Measurements from ENCODE around the gene RNF103. TPM values are rescaled to one million over a fixed set of nuclear protein-coding genes. Genes with fewer than 3 reads are reported as not detected.

The RNF103 gene
- total and polyA plus RNA-seq, 2 of the 13 experiments (the other 11 are each of a cell fraction or from before 2014, with no cell fraction given) = 19.8 to 21.1 TPM

- TF ChIP-seq MED8 (CRISPR knock-in tag; IDR thresholded peaks at IDR 0.05; ENCODE audit: insufficient replicate concordance) (no peak), ZNF749 (CRISPR knock-in tag; IDR thresholded peaks at IDR 0.05; ENCODE audit: borderline replicate concordance) (no peak), ZSCAN12 (CRISPR knock-in tag; IDR thresholded peaks at IDR 0.05) (no peak), TAF15 (IDR thresholded peaks at IDR 0.05; ENCODE audit: low read depth, low read length, poor library complexity, severe bottlenecking) (no peak), MAFK (conservative IDR thresholded peaks at IDR 0.05 in 1 of 2, IDR thresholded peaks at IDR 0.05 in 1 of 2; ENCODE audit: low read length in 2 of 2) (no peak), EEA1 (CRISPR knock-in tag; IDR thresholded peaks at IDR 0.05; ENCODE audit: borderline replicate concordance) (no peak), ELF3 (CRISPR knock-in tag; IDR thresholded peaks at IDR 0.05) (0 out of 2 replicates have a peak, but pooled peaks have one; percentile 34), CBX1 (IDR thresholded peaks at IDR 0.05; ENCODE audit: low read depth) (no peak), ATF7 (IDR thresholded peaks at IDR 0.05) (no peak), ATF7 (CRISPR knock-in tag; IDR thresholded peaks at IDR 0.05) (no peak), MED1 (CRISPR knock-in tag; IDR thresholded peaks at IDR 0.05) (peak; percentile 75; the same call in 1 of the 2 replicates), MLX (CRISPR knock-in tag; IDR thresholded peaks at IDR 0.05) (no peak), ZNF724P (CRISPR knock-in tag; IDR thresholded peaks at IDR 0.05; ENCODE audit: borderline replicate concordance) (no peak), ZUFSP (CRISPR knock-in tag; IDR thresholded peaks at IDR 0.05; ENCODE audit: borderline replicate concordance) (no peak), TAF1 (CRISPR knock-in tag; IDR thresholded peaks at IDR 0.05) (no peak), TERF1 (CRISPR knock-in tag; IDR thresholded peaks at IDR 0.05) (no peak), ZNF484 (CRISPR knock-in tag; IDR thresholded peaks at IDR 0.05; ENCODE audit: borderline replicate concordance, low read depth) (no peak), PREB (CRISPR knock-in tag; IDR thresholded peaks at IDR 0.05) (no peak), ZNF572 (CRISPR knock-in tag; IDR thresholded peaks at IDR 0.05) (no peak), ESRRA (CRISPR knock-in tag; IDR thresholded peaks at IDR 0.05; ENCODE audit: low read depth) (0 out of 2 replicates have a peak, but pooled peaks have one; percentile 29), FOXP4 (CRISPR knock-in tag; IDR thresholded peaks at IDR 0.05) (peak; percentile 69), RFX3 (CRISPR knock-in tag; IDR thresholded peaks at IDR 0.05) (no peak), RCOR2 (CRISPR knock-in tag; IDR thresholded peaks at IDR 0.05) (no peak), ZNF350 (CRISPR knock-in tag; IDR thresholded peaks at IDR 0.05; ENCODE audit: borderline replicate concordance, low read depth) (no peak)
Measured at GRCh38 chr2:86649119-86649947, 25.7 kb upstream of the RNF103 start (continued).

Data from HepG2 (cell line).